ENCODE results near the gene COL6A2. TPM values are rescaled to one million over a fixed set of nuclear protein-coding genes. Genes with fewer than 3 reads are reported as not detected.

COL6A2 gene
- total RNA-seq, 2 donors from 2014 or later, result 10.8 to 11.3 TPM

- no peaks in the 10 kb centered on the region for H3K36me3 Mint-ChIP-seq (ENCODE audit: insufficient read depth in 2 of 2)
- H3K9me3 Mint-ChIP-seq, result peaks cover 0 to 3% of the 10 kb centered on the region in 2 donors
- no peak overlapping the region for H3K27ac Mint-ChIP-seq
- ATAC-seq (replicated peaks in 1 of 2) (no peak), DNase-seq (no peak)
- H3K27me3 Mint-ChIP-seq (ENCODE audit: low read depth), result no peaks in the 10 kb centered on the region
- no peak overlapping the region for H3K4me3 Mint-ChIP-seq
- H3K4me1 Mint-ChIP-seq (ENCODE audit: low read depth), result no peaks in the 10 kb centered on the region
Observed at GRCh38 chr21:46120301-46121285, 22.7 kb downstream of the COL6A2 start.

- H3K9me3 Mint-ChIP-seq, result peaks cover 0 to 3% of the 10 kb centered on the region in 2 donors
- no peak overlapping the region for H3K4me3 Mint-ChIP-seq
- DNase-seq, result no peak
- no peak for ATAC-seq (replicated peaks in 1 of 2)
- H3K4me1 Mint-ChIP-seq (ENCODE audit: low read depth), result no peaks in the 10 kb centered on the region
- H3K36me3 Mint-ChIP-seq (ENCODE audit: insufficient read depth in 2 of 2), result no peaks in the 10 kb centered on the region
- H3K27me3 Mint-ChIP-seq (ENCODE audit: low read depth), result no peaks in the 10 kb centered on the region
- H3K27ac Mint-ChIP-seq, result no peak overlapping the region
Observed at GRCh38 chr21:46121286-46122221, 23.6 kb downstream of the COL6A2 start.

GRCh38 chr21:46122237-46122671, 24.3 kb downstream of the COL6A2 start:
- no peaks in the 10 kb centered on the region for H3K27me3 Mint-ChIP-seq (ENCODE audit: low read depth)
- no peaks in the 10 kb centered on the region for H3K36me3 Mint-ChIP-seq (ENCODE audit: insufficient read depth in 2 of 2)
- no peak for ATAC-seq (replicated peaks in 1 of 2)
- no peak for DNase-seq
- H3K4me3 Mint-ChIP-seq, result no peak overlapping the region
- no peaks in the 10 kb centered on the region for H3K4me1 Mint-ChIP-seq (ENCODE audit: low read depth)
- H3K27ac Mint-ChIP-seq, result no peak overlapping the region
- peaks cover 0 to 3% of the 10 kb centered on the region in 2 donors for H3K9me3 Mint-ChIP-seq

- H3K36me3 Mint-ChIP-seq (ENCODE audit: insufficient read depth in 2 of 2), result no peaks in the 10 kb centered on the region
- no peak overlapping the region for H3K4me3 Mint-ChIP-seq
- peaks cover 0 to 3% of the 10 kb centered on the region in 2 donors for H3K9me3 Mint-ChIP-seq
- H3K27ac Mint-ChIP-seq, result no peak overlapping the region
- H3K4me1 Mint-ChIP-seq (ENCODE audit: low read depth), result no peaks in the 10 kb centered on the region
- ATAC-seq (replicated peaks in 1 of 2) (no peak), DNase-seq (no peak)
- no peaks in the 10 kb centered on the region for H3K27me3 Mint-ChIP-seq (ENCODE audit: low read depth)
Observed at GRCh38 chr21:46122758-46123683, 25.1 kb downstream of the COL6A2 start.

- H3K27ac Mint-ChIP-seq, result no peak overlapping the region
- ATAC-seq (replicated peaks in 1 of 2), result no peak
- DNase-seq, result no peak
Observed at GRCh38 chr21:46124083-46124925, 26.4 kb downstream of the COL6A2 start.

GRCh38 chr21:46124926-46125845, 27.3 kb downstream of the COL6A2 start:
- Mint-ChIP-seq H3K36me3 (ENCODE audit: insufficient read depth in 2 of 2) (no peaks in the 10 kb centered on the region), H3K27ac (no peak overlapping the region), H3K9me3 (peaks cover 0 to 3% of the 10 kb centered on the region in 2 donors), H3K4me3 (no peak overlapping the region), H3K27me3 (ENCODE audit: low read depth) (no peaks in the 10 kb centered on the region), H3K4me1 (ENCODE audit: low read depth) (no peaks in the 10 kb centered on the region)
- no peak for ATAC-seq (replicated peaks in 1 of 2)
- DNase-seq, result no peak

More at GRCh38 chr21:46124083-46124925, 26.4 kb downstream of the COL6A2 start:
- Mint-ChIP-seq H3K27me3 (ENCODE audit: low read depth) (no peaks in the 10 kb centered on the region), H3K9me3 (peaks cover 0 to 3% of the 10 kb centered on the region in 2 donors), H3K4me1 (ENCODE audit: low read depth) (no peaks in the 10 kb centered on the region), H3K36me3 (ENCODE audit: insufficient read depth in 2 of 2) (no peaks in the 10 kb centered on the region), H3K4me3 (no peak overlapping the region)

- Mint-ChIP-seq H3K4me3 (no peak overlapping the region), H3K9me3 (peaks cover 0 to 3% of the 10 kb centered on the region in 2 donors), H3K4me1 (ENCODE audit: low read depth) (no peaks in the 10 kb centered on the region), H3K36me3 (ENCODE audit: insufficient read depth in 2 of 2) (no peaks in the 10 kb centered on the region), H3K27me3 (ENCODE audit: low read depth) (no peaks in the 10 kb centered on the region), H3K27ac (no peak overlapping the region)
- ATAC-seq (replicated peaks in 1 of 2) (no peak), DNase-seq (no peak)
Observed at GRCh38 chr21:46125846-46126301, 28.0 kb downstream of the COL6A2 start.

- H3K36me3 Mint-ChIP-seq (ENCODE audit: insufficient read depth in 2 of 2), result no peaks in the 10 kb centered on the region
- H3K4me3 Mint-ChIP-seq, result no peak overlapping the region
- no peaks in the 10 kb centered on the region for H3K27me3 Mint-ChIP-seq (ENCODE audit: low read depth)
- ATAC-seq (replicated peaks in 1 of 2) (no peak), DNase-seq (peak in 1 of 2 donors; percentile 0)
- peaks cover 0 to 3% of the 10 kb centered on the region in 2 donors for H3K9me3 Mint-ChIP-seq
- H3K27ac Mint-ChIP-seq, result no peak overlapping the region
- H3K4me1 Mint-ChIP-seq (ENCODE audit: low read depth), result no peaks in the 10 kb centered on the region
Observed at GRCh38 chr21:46126309-46127238, 28.7 kb downstream of the COL6A2 start.

GRCh38 chr21:46127239-46128105, 29.6 kb downstream of the COL6A2 start:
- ATAC-seq (replicated peaks in 1 of 2) (no peak), DNase-seq (peak in 1 of 2 donors; percentile 0)
- Mint-ChIP-seq H3K27me3 (ENCODE audit: low read depth) (no peaks in the 10 kb centered on the region), H3K27ac (no peak overlapping the region), H3K9me3 (peaks cover 0 to 3% of the 10 kb centered on the region in 2 donors), H3K4me3 (no peak overlapping the region), H3K36me3 (ENCODE audit: insufficient read depth in 2 of 2) (no peaks in the 10 kb centered on the region), H3K4me1 (ENCODE audit: low read depth) (no peaks in the 10 kb centered on the region)
